Activated CD8-positive, alpha-beta T cell treated with anti-CD3 and anti-CD28 coated beads for 36 hours (primary cell): ENCODE data around the gene LIM2. TPM values are rescaled to one million over a fixed set of nuclear protein-coding genes. Genes with fewer than 3 reads are reported as not detected.

Source experiments
- ATAC-seq: fragments of 200-7000 bp; cut with Tn5 transposase; one replicate; pipeline ENCODE4 v1.10.0; 2021; ENCODE audit warnings: mild to moderate bottlenecking, moderate library complexity
- CTCF ChIA-PET: fragments of 350-600 bp; sonication (Branson Sonifier 250); formaldehyde crosslinking; loops from one replicate; lab custom pipeline; 2021; ENCODE audit warnings: antibody characterized with exemption; lab: Charles Lee
- POLR2A ChIA-PET: fragments of 350-600 bp; sonication (Branson Sonifier 250); formaldehyde crosslinking; loops from one replicate; lab custom pipeline; 2021; ENCODE audit warnings: antibody characterized with exemption; lab: Charles Lee
- DNase-seq: peaks from one replicate; pipeline ENCODE4 v3.0.0-alpha.2; 2020
- H3K27ac Mint-ChIP-seq: one replicate; pipeline ENCODE4 v1.8.0; 2021; ENCODE audit warnings: mild to moderate bottlenecking, mixed read lengths
- H3K27me3 Mint-ChIP-seq: one replicate; pipeline ENCODE4 v1.8.0; 2021; ENCODE audit warnings: mixed read lengths
- H3K36me3 Mint-ChIP-seq: one replicate; pipeline ENCODE4 v1.8.0; 2021; ENCODE audit warnings: low read depth, mixed read lengths
- H3K4me1 Mint-ChIP-seq: one replicate; pipeline ENCODE4 v1.8.0; 2021; ENCODE audit warnings: low read depth, mixed read lengths
- H3K4me3 Mint-ChIP-seq: one replicate; pipeline ENCODE4 v1.8.0; 2021; ENCODE audit warnings: mild to moderate bottlenecking, moderate library complexity, mixed read lengths
- H3K9me3 Mint-ChIP-seq: one replicate; pipeline ENCODE4 v1.8.0; 2021; ENCODE audit warnings: mixed read lengths
- intact Hi-C: fragments of 100-400 bp; cut with micrococcal nuclease; formaldehyde crosslinking; loops from one replicate; pipeline ENCODE4 v1.10.0; 2022
- total RNA-seq, 2 experiments: library from RNA; stranded (reverse); gene quantifications; one replicate each; pipeline ENCODE4 v1.2.3, GENCODE V29; 2021
- TF ChIP-seq, protein P1 (sequence below): fragments of 200-600 bp; IDR thresholded peaks from one replicate; pipeline ENCODE4 v1.8.0; 2022; ENCODE audit warnings: antibody characterized with exemption, mild to moderate bottlenecking

LIM2 gene
- total RNA-seq, 2 experiments from 2014 or later = 1.4 to 2.6 TPM

- DNase-seq (no peak), ATAC-seq (no peak)
- Mint-ChIP-seq H3K4me3 (peak overlapping the region; percentile 65), H3K36me3 (peaks cover 34% of the 10 kb centered on the region), H3K27me3 (no peaks in the 10 kb centered on the region), H3K4me1 (peaks cover 46% of the 10 kb centered on the region), H3K27ac (peak overlapping the region; percentile 70), H3K9me3 (no peaks in the 10 kb centered on the region)
- ChIA-PET CTCF (interaction anchor here (1.1 to 4.9 kb wide), 3 partner anchors 13 to 26 kb away, joined by 3 to 23 read pairs (median 7); no protein-coding TSS in a partner anchor), POLR2A (interaction anchor here (1.2 to 1.4 kb wide), 3 partner anchors 18 to 30 kb away, joined by 3 to 4 read pairs (median 3); no protein-coding TSS in a partner anchor)
- intact Hi-C loops = no loop called here
- TF ChIP-seq, protein P1, sequence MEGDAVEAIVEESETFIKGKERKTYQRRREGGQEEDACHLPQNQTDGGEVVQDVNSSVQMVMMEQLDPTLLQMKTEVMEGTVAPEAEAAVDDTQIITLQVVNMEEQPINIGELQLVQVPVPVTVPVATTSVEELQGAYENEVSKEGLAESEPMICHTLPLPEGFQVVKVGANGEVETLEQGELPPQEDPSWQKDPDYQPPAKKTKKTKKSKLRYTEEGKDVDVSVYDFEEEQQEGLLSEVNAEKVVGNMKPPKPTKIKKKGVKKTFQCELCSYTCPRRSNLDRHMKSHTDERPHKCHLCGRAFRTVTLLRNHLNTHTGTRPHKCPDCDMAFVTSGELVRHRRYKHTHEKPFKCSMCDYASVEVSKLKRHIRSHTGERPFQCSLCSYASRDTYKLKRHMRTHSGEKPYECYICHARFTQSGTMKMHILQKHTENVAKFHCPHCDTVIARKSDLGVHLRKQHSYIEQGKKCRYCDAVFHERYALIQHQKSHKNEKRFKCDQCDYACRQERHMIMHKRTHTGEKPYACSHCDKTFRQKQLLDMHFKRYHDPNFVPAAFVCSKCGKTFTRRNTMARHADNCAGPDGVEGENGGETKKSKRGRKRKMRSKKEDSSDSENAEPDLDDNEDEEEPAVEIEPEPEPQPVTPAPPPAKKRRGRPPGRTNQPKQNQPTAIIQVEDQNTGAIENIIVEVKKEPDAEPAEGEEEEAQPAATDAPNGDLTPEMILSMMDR = no peak
These were observed 23.3 kb downstream of the LIM2 start for GRCh38 chr19:51364200-51365106.

DNA sequence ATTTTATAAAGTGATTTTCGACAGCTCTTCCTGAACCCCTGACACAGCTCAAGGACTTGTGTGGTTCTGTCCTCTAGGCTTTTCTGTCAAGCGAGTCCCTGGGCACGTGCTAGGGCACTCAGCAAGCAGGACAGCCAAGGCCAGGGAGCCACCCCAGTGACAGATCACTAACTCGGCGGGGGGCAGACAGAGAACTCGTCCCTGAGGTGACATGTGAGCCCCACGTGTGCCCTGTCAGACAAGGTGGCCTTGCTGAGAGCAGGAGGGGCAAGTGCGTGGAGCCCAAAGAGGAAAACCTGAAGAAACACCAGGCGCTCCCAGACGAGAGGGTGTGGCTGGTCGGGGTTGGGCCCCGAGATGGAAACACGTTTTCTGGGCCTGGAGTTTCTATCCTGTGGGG is 26.5 kb downstream of the LIM2 start:
- ChIA-PET POLR2A (no interaction called here), CTCF (interaction anchor here (0.8 kb wide), 1 partner anchor 79 kb away, joined by 3 read pairs; no protein-coding TSS in a partner anchor)
- Mint-ChIP-seq H3K27ac (no peak overlapping the region), H3K36me3 (peaks cover 32% of the 10 kb centered on the region), H3K27me3 (no peaks in the 10 kb centered on the region), H3K9me3 (no peaks in the 10 kb centered on the region), H3K4me1 (peaks cover 48% of the 10 kb centered on the region), H3K4me3 (no peak overlapping the region)
- ATAC-seq (no peak), DNase-seq (no peak)
- intact Hi-C loops = no loop called here
- TF ChIP-seq, protein P1 = no peak

GRCh38 chr19:51359294-51359693 is 28.5 kb downstream of the LIM2 start:
- H3K36me3 Mint-ChIP-seq = peaks cover 31% of the 10 kb centered on the region
- no peaks in the 10 kb centered on the region for H3K27me3 Mint-ChIP-seq
- POLR2A ChIA-PET = interaction anchor here (1.1 to 1.2 kb wide), 4 partner anchors 9 to 17 kb away, joined by 3 to 4 read pairs (median 3); partner anchors contain the start of genes NKG7 and VSIG10L
- CTCF ChIA-PET = interaction anchor here (0.5 to 1.6 kb wide), 11 partner anchors 9 to 156 kb away, joined by 3 to 4 read pairs (median 3); partner anchors contain the start of genes LIM2, NKG7 and SIGLEC10
- H3K4me3 Mint-ChIP-seq = no peak overlapping the region
- intact Hi-C loops = no loop called here
- H3K4me1 Mint-ChIP-seq = peaks cover 51% of the 10 kb centered on the region
- ATAC-seq = no peak
- TF ChIP-seq, protein P1 = no peak
- no peak for DNase-seq
- no peaks in the 10 kb centered on the region for H3K9me3 Mint-ChIP-seq
- H3K27ac Mint-ChIP-seq = peak overlapping the region; percentile 57

DNA sequence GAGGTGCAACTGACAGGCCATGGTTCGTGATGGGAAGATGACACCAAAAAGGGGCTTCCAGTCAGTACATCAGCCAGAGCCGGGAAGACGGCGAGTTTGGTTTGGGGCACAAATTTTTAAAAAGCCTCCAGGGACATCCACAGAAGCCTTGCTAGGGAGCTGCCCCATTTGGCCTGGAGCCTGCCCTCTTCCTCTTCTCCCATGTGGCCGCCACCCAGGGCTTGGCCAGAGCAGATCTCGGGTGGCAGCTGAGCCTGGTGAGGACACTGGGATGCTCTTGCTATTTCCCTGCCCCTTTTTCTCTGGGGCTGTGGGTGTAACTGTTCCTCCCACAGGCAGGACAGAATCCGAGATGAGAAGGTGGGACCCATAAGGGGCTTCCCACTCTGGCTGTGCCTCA is 29.8 kb downstream of the LIM2 start:
- POLR2A ChIA-PET = no interaction called here
- no peak overlapping the region for H3K4me3 Mint-ChIP-seq
- no peak overlapping the region for H3K27ac Mint-ChIP-seq
- no peaks in the 10 kb centered on the region for H3K27me3 Mint-ChIP-seq
- TF ChIP-seq, protein P1 = no peak
- H3K4me1 Mint-ChIP-seq = peaks cover 39% of the 10 kb centered on the region
- H3K36me3 Mint-ChIP-seq = peaks cover 29% of the 10 kb centered on the region
- DNase-seq (no peak), ATAC-seq (no peak)
- intact Hi-C loops = no loop called here
- no peaks in the 10 kb centered on the region for H3K9me3 Mint-ChIP-seq
- CTCF ChIA-PET = no interaction called here
